ENCODE data around the gene ATG9A.

DNA sequence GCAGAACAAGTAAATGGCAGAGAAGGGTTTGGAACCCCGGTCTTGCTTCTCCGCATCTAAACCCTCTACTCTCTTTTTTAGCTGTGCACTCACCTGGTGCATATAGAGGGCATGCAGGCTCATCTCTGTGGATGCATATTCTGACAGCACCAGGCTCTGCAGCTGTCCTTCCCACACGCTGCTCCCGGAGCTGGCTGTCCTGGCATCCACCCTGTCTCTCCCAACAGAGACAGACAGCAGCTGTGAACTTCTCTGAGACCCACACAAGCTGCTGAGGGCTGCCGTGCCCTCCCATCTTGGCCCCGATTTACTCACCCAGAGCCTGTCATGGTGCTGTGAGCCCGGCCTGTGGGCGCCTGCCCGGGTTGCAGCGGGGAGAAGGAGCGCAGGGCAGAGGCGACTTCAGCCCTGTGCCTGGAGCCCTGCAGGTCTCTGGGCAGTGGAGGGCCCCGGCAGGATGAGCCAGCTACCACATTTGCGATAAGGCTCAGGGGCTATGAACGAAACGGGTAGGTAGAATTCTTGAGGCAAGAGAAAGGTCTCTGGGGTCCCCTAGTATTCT lies 7.4 kb downstream of the ATG9A start:
- TF ChIP-seq EZH2 (IDR thresholded peaks at IDR 0.05; ENCODE audit: borderline replicate concordance, insufficient read depth, low read depth, low read length, poor library complexity, severe bottlenecking): no peak
- TF ChIP-seq, protein P1, sequence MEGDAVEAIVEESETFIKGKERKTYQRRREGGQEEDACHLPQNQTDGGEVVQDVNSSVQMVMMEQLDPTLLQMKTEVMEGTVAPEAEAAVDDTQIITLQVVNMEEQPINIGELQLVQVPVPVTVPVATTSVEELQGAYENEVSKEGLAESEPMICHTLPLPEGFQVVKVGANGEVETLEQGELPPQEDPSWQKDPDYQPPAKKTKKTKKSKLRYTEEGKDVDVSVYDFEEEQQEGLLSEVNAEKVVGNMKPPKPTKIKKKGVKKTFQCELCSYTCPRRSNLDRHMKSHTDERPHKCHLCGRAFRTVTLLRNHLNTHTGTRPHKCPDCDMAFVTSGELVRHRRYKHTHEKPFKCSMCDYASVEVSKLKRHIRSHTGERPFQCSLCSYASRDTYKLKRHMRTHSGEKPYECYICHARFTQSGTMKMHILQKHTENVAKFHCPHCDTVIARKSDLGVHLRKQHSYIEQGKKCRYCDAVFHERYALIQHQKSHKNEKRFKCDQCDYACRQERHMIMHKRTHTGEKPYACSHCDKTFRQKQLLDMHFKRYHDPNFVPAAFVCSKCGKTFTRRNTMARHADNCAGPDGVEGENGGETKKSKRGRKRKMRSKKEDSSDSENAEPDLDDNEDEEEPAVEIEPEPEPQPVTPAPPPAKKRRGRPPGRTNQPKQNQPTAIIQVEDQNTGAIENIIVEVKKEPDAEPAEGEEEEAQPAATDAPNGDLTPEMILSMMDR (IDR thresholded peaks at IDR 0.05): no peak
